Panc1 (cell line): ENCODE results near the gene LY86.

Source experiments
- CTCF ChIP-seq: fragments of 450-650 bp; IDR thresholded peaks from 2 replicates; pipeline ENCODE4 v1.5.1; 2017; ENCODE audit warnings: mild to moderate bottlenecking
- REST ChIP-seq, 2 experiments: IDR thresholded peaks; 2 replicates each; pipeline ENCODE4 v1.6.1; 2011 to 2012; ENCODE audit warnings: low read depth in 2 of 2, control low read depth in 1 of 2, low read length in 1 of 2, mild to moderate bottlenecking in 1 of 2, moderate library complexity in 1 of 2; ENCODE audit not compliant: insufficient read depth in 1 of 2
- TCF7L2 ChIP-seq: IDR thresholded peaks from 2 replicates; pipeline ENCODE4 v1.6.1; 2011; ENCODE audit warnings: mild to moderate bottlenecking, low read depth, low read length, inconsistent platforms

- TF ChIP-seq CTCF (no peak), TCF7L2 (no peak), REST (IDR thresholded peaks at IDR 0.05; ENCODE audit: insufficient read depth in 1 of 2, low read depth in 2 of 2, low read length in 1 of 2) (no peak)
Observed at GRCh38 chr6:6646384-6646783, 57.9 kb downstream of the LY86 start.
